ENCODE measurements around the gene TMEM151A.
"Not testable (repeated sequence)": the region's sequence is repeated elsewhere in the genome, so short reads cannot be mapped to it uniquely, and the experiment has no call there.

The TMEM151A gene

DNA sequence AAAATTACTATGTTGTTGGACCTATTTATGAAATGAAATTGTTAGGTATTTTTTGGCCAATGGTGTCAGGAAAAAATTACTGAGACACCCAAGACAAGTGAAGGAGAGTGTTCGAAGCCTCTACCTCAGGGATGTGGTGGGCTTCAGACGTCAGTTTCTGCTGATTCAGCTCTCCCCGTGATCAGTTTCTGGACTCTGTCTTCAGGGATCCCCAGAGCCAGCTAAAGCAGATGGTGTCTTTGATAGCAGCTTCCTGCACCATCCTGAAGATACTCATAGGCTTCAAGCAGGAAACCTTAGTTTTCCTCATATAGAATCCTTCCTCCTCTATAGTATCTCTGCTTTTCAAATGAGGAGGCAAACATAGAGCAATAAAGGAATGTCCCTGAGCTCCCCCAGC, 17.8 kb downstream of the TMEM151A start:
- no peak for DNase-seq (ENCODE audit: low read depth, low spot score)

GRCh38 chr11:66310324-66310723, 18.6 kb downstream of the TMEM151A start:
- no peak for DNase-seq (ENCODE audit: low read depth, low spot score)

DNA sequence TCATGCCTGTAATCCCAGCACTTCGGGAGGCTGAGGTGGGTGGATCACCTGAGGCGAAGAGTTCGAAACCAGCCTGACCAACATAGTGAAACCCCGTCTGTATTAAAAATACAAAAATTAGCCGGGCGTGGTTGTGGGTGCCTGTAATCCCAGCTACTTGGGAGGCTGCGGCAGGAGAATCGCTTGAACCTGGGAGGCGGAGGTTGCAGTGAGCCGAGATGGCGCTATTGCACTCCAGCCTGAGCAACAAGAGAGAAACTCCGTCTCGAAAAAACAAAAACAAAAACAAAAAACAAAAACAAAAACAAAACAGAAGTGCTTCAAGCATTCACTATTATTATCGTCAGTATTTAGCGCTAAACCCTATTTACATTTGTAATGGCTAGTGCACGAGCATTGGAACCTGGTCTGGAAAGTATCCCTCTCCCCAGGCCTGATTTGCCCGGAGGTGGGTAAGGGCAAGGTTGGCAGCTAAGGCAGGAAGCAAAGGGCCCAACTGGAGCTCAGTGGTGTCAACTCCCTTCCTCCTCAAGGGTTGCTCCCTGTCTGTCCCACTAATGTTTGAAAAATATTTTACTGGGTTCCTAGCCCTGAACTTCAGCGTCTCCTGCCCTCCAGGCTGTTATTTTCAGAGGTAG, 19.2 kb downstream of the TMEM151A start:
- DNase-seq (ENCODE audit: low read depth, low spot score) = not testable (repeated sequence)

GRCh38 chr11:66311470-66311964, 19.8 kb downstream of the TMEM151A start:
- no peak for DNase-seq (ENCODE audit: low read depth, low spot score)

DNA sequence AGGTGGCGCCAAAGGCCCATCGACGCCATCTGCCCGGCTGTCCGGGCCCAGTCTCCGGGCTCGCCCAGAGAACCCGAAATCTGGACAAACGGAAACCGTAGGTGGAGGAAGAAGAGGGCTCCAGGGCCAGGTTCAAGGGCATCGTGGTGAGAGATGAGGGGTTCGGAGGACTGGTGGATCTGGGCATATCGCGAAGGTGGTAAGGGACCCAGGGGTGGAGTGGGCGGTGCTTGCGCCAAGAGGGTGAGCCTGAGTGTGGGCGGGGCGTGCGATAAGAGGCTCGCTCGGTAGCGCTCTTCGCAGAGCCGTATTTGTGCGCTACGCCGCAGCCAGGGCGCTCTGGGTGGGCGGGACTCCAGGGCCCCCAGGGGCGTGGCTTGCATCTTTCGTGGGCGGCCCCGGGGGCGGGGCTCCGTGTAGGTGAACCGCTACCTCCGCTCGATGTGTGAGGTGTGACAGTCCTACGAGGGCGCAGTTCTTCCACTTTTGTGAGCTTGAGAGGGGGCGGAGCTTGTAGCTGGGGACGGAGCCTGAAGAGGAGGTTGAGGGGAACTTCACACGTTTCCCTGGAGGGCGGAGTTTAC, 20.4 kb downstream of the TMEM151A start:
- no peak for DNase-seq (ENCODE audit: low read depth, low spot score)

- DNase-seq (ENCODE audit: low read depth, low spot score) = no peak
These were observed 21.0 kb downstream of the TMEM151A start for GRCh38 chr11:66312549-66313320.

DNA sequence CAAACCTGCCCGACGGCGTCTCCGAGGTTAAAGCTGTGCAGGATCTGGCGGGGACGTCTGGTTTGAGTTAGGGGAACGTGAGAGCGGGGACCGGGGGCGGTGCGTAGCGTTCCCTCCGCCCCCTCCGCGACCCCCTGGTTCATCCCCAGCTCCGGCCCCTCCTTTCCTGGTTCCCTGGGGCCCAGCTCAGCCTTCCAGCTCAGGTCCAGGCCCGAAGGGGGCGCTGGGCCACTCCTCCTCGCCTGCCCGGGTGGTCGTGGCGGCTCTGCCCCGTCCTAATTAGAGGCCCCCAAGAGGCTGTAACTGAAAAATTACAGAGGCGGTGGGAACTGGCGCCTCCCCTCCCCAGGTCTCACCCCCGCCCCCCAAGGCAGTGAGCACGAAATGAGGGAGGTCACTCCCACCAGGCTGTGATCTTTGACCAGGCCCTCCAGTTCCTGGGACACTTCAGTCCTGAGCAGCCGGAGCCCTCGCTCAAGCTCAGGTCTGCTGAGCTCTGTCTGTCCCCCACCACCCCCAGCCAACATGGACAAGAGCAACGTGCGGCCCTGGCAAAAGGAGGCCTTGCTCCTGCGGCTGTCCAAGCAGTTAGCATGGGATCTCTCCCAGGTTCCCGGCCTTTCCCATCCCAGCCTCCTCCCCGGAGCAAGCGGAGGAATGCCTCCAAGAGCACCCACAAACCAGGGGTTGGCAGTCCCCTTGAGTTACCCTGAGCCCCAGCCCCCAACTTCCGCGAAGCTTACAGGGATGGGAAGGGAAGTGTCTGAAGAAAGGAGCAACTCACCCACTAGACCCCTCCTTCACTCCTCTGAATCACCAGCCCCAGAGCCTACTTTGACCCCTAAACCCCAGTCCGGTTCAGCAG, 21.9 kb downstream of the TMEM151A start:
- no peak for DNase-seq (ENCODE audit: low read depth, low spot score)

DNA sequence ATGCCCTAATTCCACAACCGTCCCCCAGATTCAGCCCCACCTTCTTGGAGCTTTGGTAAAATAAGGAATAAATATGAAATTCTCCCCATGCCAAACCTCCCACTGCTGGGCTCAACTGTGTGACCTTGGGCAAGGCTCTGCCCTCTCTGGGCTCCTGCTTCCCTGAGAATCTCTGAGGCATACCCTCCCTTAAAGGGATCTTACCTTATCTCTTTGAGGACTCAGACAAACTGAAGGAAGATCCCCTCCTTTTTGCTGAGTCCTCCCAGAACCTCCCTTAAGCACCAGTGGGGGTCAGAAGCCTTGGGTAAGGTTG, 22.4 kb downstream of the TMEM151A start:
- no peak for DNase-seq (ENCODE audit: low read depth, low spot score)

GRCh38 chr11:66314561-66315497, 23.1 kb downstream of the TMEM151A start:
- DNase-seq (ENCODE audit: low read depth, low spot score) = no peak

GRCh38 chr11:66315498-66315885, 23.8 kb downstream of the TMEM151A start:
- no peak for DNase-seq (ENCODE audit: low read depth, low spot score)

DNA sequence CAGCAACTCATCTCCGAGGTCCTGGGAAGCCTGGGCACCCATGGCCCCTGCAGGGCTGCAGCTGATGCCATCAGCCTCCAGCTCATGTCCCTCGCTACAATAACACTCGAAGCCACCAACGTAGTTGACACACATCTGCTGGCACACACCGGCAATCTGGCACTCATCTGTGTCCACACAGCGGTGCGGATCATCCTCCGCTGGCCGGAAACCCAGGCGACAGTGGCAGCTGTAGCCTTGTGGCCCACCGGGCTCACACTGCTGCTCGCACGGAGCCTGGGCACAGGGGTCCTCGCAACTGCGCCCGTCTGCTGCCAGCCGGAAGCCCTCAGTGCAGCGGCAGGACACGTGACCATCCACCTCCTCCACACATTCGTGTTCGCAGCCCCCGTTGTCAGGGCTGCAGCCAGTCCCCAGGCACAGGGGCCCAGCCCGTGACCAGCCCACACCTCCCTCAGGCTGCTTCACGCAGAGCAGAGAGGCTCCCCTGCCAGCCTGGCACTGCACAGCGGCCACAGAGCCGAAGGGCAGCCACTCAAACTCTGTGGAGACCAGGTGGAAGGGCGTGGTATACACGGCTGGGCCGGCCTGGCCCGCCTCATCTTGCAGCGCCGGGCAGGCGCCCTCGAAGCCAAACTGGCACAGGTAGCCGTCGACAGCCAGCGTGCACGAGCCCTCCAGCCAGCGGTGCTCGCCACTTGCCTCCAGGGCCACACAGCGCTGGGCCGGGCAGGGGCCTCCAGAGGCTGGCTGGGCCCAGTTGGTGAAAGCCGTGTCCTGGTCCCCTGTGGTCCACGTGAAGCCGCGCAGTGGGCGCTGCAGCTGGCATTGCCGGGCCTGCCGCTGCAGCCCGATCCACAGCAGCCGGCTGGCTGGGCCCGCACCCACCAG, 24.5 kb downstream of the TMEM151A start:
- no peak for DNase-seq (ENCODE audit: low read depth, low spot score)

- no peak for DNase-seq (ENCODE audit: low read depth, low spot score)
These were observed 25.2 kb downstream of the TMEM151A start, which contains the start of gene CD248 for GRCh38 chr11:66316849-66317251. TSS of gene CD248 (minus strand) at chr11:66317044. CDS start at chr11:66317027, 17 bp downstream.

GRCh38 chr11:66317322-66317722, 25.6 kb downstream of the TMEM151A start:
- DNase-seq (ENCODE audit: low read depth, low spot score) = no peak

DNA sequence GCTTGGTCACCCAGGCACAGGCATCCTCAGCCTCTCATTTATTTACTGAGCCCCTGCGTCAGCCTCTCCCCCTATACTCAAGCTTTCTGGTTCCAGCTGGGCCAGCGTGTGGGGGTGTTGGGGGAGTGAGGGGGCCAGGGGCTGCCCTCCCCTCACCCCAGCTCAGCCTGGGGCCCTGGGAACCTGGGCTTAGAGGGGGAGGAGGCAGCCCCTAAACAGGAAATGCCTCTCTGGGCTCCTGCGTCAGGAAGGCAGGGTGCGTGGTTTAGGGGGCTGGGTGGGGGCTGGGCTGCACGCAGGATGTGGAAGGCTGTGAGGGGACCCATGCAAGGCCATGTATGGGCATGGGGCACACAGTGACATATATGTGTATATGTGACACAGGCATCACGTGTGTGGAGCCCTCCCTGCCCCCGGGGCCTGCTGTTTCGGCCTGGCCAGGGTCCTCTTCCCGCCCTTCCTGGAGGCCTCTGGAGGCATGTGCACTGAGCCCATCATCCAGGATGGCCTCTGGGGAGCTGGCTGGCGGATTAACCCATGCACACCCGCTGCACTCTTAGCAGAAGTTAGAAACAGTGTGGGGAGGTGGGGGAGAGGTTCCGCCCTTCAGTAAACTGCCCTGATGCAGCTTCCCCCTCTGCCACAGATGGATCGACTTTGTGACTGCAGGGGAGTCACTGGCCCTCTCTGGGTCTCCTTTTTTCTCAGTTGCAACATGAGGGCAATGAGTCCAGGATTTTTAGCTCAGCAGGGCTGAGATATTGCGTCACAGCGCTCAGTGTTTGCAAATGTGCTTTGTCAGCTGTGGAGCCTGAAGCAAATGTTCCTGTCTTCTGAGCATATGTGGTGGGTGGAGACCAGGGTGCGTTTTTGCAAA, 26.3 kb downstream of the TMEM151A start:
- no peak for DNase-seq (ENCODE audit: low read depth, low spot score)

DNA sequence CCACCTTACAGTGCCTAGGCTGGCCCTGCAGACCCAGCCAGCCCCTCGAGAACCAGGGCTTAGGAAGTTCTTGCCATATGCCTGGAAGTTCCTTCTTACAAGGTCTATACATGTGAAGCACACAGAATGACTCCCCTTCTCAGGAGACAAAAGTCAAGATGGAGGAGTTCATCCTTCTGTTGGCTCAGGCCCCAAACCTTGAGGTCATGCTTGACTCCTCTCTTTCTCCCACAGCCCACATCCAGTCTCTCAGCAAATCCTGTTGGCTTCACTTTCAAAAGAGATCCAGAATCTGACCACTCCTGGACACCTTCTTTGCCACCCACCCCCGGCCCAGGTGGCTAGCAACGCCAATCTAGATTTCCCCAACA, 26.9 kb downstream of the TMEM151A start:
- no peak for DNase-seq (ENCODE audit: low read depth, low spot score)

GRCh38 chr11:66320289-66320688, 28.6 kb downstream of the TMEM151A start:
- DNase-seq (ENCODE audit: low read depth, low spot score) = not testable (repeated sequence)

DNA sequence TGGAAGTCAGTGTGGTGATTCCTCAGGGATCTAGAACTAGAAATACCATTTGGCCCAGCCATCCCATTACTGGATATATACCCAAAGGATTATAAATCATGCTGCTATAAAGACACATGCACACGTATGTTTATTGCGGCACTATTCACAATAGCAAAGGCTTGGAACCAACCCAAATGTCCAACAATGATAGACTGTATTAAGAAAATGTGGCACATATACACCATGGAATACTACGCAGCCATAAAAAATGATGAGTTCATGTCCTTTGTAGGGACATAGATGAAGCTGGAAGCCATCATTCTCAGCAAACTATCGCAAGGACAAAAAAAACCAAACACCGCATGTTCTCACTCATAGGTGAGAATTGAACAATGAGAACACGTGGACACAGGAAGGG, 29.1 kb downstream of the TMEM151A start:
- not testable (repeated sequence) for DNase-seq (ENCODE audit: low read depth, low spot score)

- no peak for DNase-seq (ENCODE audit: low read depth, low spot score)
These were observed 29.9 kb downstream of the TMEM151A start for GRCh38 chr11:66321606-66322005.
